HG02852 (cell line): ENCODE data around the gene BPIFB4.
"Not testable (repeated sequence)": the region's sequence is repeated elsewhere in the genome, so short reads cannot be mapped to it uniquely, and the experiment has no call there.

Experiments
- ATAC-seq: cut with Tn5 transposase; IDR thresholded peaks from one replicate; pipeline ENCODE4 v1.9.1; 2021; ENCODE audit warnings: mild to moderate bottlenecking, moderate library complexity; ENCODE audit not compliant: unreplicated experiment

Gene BPIFB4

GRCh38 chr20:33079259-33079658 lies at the start of gene BPIFB4:
TSS of gene BPIFB4 (plus strand) at chr20:33079643. CDS start at chr20:33081527, 1,884 bp downstream.
- ATAC-seq = no peak

- no peak for ATAC-seq
These were observed 49.4 kb upstream of the BPIFB4 start for GRCh38 chr20:33030076-33030475.

- ATAC-seq = no peak
These were observed 48.9 kb upstream of the BPIFB4 start for GRCh38 chr20:33030569-33030968.

GRCh38 chr20:33031531-33031930 lies 47.9 kb upstream of the BPIFB4 start, which contains the start of gene BPIFB6:
TSS of gene BPIFB6 (plus strand) at chr20:33031648. CDS start at chr20:33031648, 0 bp downstream.
- ATAC-seq = no peak

- no peak for ATAC-seq
These were observed 46.9 kb upstream of the BPIFB4 start for GRCh38 chr20:33032555-33032954.

GRCh38 chr20:33033381-33033780 lies 46.1 kb upstream of the BPIFB4 start:
- no peak for ATAC-seq

- no peak for ATAC-seq
These were observed 45.3 kb upstream of the BPIFB4 start for GRCh38 chr20:33034115-33034514.

GRCh38 chr20:33034901-33035492 lies 44.4 kb upstream of the BPIFB4 start:
- ATAC-seq = no peak

GRCh38 chr20:33037456-33037855 lies 42.0 kb upstream of the BPIFB4 start:
- ATAC-seq = no peak

GRCh38 chr20:33038243-33038642 lies 41.2 kb upstream of the BPIFB4 start:
- no peak for ATAC-seq

- ATAC-seq = no peak
These were observed 37.0 kb upstream of the BPIFB4 start for GRCh38 chr20:33042430-33042829.

- ATAC-seq = no peak
These were observed 36.3 kb upstream of the BPIFB4 start for GRCh38 chr20:33042983-33043730.

- no peak for ATAC-seq
These were observed 35.7 kb upstream of the BPIFB4 start for GRCh38 chr20:33043731-33044181.

- not testable (repeated sequence) for ATAC-seq
These were observed 34.2 kb upstream of the BPIFB4 start for GRCh38 chr20:33045129-33045721.

- ATAC-seq = no peak
These were observed 33.0 kb upstream of the BPIFB4 start for GRCh38 chr20:33046412-33046811.

- no peak for ATAC-seq
These were observed 28.1 kb upstream of the BPIFB4 start for GRCh38 chr20:33051333-33051732.

- ATAC-seq = no peak
These were observed 25.9 kb upstream of the BPIFB4 start, which contains the start of gene BPIFB3 for GRCh38 chr20:33053291-33054106. TSS of gene BPIFB3 (plus strand) at chr20:33053903. CDS start at chr20:33055436, 1,533 bp downstream.

GRCh38 chr20:33054381-33054780 lies 25.1 kb upstream of the BPIFB4 start:
- ATAC-seq = no peak

GRCh38 chr20:33054791-33055190 lies 24.7 kb upstream of the BPIFB4 start:
- no peak for ATAC-seq

- no peak for ATAC-seq
These were observed 20.3 kb upstream of the BPIFB4 start for GRCh38 chr20:33059136-33059535.
